Measurements from ENCODE around the gene RND3. TPM values are rescaled to one million over a fixed set of nuclear protein-coding genes. Genes with fewer than 3 reads are reported as not detected.

Gene RND3
- total RNA-seq, 1 experiment from 2014 or later = 45.3 TPM

DNA sequence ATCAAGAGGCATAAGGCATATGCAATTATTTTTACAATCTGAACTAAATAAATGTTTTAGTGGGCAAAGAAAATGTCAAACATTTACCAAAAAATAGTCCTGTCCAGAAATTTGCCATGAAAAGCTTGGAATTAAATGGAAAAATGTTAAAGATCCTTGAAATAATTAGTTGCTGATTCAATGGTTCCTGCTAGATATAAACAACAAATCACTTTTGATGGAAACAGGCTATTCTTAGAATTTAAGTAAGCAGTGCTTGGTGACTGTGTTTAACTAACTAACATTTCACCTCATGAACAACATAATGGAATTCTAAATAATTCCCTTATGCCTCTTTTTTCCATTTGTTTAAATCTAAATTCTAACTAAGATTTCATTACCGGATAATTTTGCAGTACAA lies 3.9 kb downstream of the RND3 start:
- H3K36me3 ChIP-seq (ENCODE audit: control insufficient read depth, insufficient read depth, low read length) = peaks cover 9% of the 10 kb centered on the region
- in situ Hi-C loops (cut with HindIII; ENCODE audit: low pct_unique_long_range_greater_than_20kb, low sequenced_read_pairs) (no loop called here), intact Hi-C loops (cut with micrococcal nuclease; ENCODE audit: unreplicated experiment) (loop anchor here (10.0 kb wide), 2 partner anchors 299 to 571 kb away; no protein-coding TSS in a partner anchor)
- CTCF ChIA-PET = no interaction called here
- peak overlapping the region; percentile 52; the same call in 1 of the 2 replicates for H3K27ac ChIP-seq (ENCODE audit: low read length)
- peaks cover 57% of the 10 kb centered on the region for H3K4me1 ChIP-seq (ENCODE audit: control insufficient read depth, insufficient read depth, low read length)
- no peak for ATAC-seq
- H3K4me3 ChIP-seq (ENCODE audit: low read depth in 2 of 2, low read length in 2 of 2) = peak overlapping the region; percentile 21 to 88; a peak in 2 of 4 replicates
- no peak for TF ChIP-seq TCF7L2 (IDR thresholded peaks at IDR 0.05; ENCODE audit: low read depth, low read length)
- TF ChIP-seq, protein P1, sequence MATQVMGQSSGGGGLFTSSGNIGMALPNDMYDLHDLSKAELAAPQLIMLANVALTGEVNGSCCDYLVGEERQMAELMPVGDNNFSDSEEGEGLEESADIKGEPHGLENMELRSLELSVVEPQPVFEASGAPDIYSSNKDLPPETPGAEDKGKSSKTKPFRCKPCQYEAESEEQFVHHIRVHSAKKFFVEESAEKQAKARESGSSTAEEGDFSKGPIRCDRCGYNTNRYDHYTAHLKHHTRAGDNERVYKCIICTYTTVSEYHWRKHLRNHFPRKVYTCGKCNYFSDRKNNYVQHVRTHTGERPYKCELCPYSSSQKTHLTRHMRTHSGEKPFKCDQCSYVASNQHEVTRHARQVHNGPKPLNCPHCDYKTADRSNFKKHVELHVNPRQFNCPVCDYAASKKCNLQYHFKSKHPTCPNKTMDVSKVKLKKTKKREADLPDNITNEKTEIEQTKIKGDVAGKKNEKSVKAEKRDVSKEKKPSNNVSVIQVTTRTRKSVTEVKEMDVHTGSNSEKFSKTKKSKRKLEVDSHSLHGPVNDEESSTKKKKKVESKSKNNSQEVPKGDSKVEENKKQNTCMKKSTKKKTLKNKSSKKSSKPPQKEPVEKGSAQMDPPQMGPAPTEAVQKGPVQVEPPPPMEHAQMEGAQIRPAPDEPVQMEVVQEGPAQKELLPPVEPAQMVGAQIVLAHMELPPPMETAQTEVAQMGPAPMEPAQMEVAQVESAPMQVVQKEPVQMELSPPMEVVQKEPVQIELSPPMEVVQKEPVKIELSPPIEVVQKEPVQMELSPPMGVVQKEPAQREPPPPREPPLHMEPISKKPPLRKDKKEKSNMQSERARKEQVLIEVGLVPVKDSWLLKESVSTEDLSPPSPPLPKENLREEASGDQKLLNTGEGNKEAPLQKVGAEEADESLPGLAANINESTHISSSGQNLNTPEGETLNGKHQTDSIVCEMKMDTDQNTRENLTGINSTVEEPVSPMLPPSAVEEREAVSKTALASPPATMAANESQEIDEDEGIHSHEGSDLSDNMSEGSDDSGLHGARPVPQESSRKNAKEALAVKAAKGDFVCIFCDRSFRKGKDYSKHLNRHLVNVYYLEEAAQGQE (IDR thresholded peaks at IDR 0.05; ENCODE audit: insufficient read depth in 1 of 2, low read depth in 2 of 2, low read length in 1 of 2) = no peak
- TF ChIP-seq SIN3A (IDR thresholded peaks at IDR 0.05; ENCODE audit: borderline replicate concordance, insufficient read depth, low read depth, low read length) = no peak
- TF ChIP-seq CTCF (IDR thresholded peaks at IDR 0.05) = no peak
- TF ChIP-seq POLR2AphosphoS5 (IDR thresholded peaks at IDR 0.05; ENCODE audit: low read depth, low read length) = no peak
- BruUV-seq (replicated peaks) = TSS peak; percentile 8
- POLR2A ChIA-PET = no interaction called here
- DNase-seq (ENCODE audit: low read depth, low spot score) = no peak
- no peaks in the 10 kb centered on the region for H3K27me3 ChIP-seq (ENCODE audit: control insufficient read depth, insufficient read depth, low read length)
- H3K9me3 ChIP-seq (ENCODE audit: control insufficient read depth, insufficient read depth, low read depth, low read length) = no peaks in the 10 kb centered on the region

- ChIA-PET POLR2A (no interaction called here), CTCF (no interaction called here)
- peaks cover 9% of the 10 kb centered on the region for H3K36me3 ChIP-seq (ENCODE audit: control insufficient read depth, insufficient read depth, low read length)
- H3K27me3 ChIP-seq (ENCODE audit: control insufficient read depth, insufficient read depth, low read length) = no peaks in the 10 kb centered on the region
- no peaks in the 10 kb centered on the region for H3K9me3 ChIP-seq (ENCODE audit: control insufficient read depth, insufficient read depth, low read depth, low read length)
- in situ Hi-C loops (cut with HindIII; ENCODE audit: low pct_unique_long_range_greater_than_20kb, low sequenced_read_pairs) (no loop called here), intact Hi-C loops (cut with micrococcal nuclease; ENCODE audit: unreplicated experiment) (loop anchor here (10.0 kb wide), 2 partner anchors 298 to 572 kb away; no protein-coding TSS in a partner anchor)
- BruUV-seq (replicated peaks) = no TSS peak
- H3K4me1 ChIP-seq (ENCODE audit: control insufficient read depth, insufficient read depth, low read length) = peaks cover 64% of the 10 kb centered on the region
- DNase-seq (ENCODE audit: low read depth, low spot score) = no peak
- no peak for TF ChIP-seq CTCF (IDR thresholded peaks at IDR 0.05)
- 0 out of 2 replicates have a peak, but pooled peaks have one; percentile 31 for TF ChIP-seq POLR2AphosphoS5 (IDR thresholded peaks at IDR 0.05; ENCODE audit: low read depth, low read length)
- H3K27ac ChIP-seq (ENCODE audit: low read length) = peak overlapping the region; percentile 52; the same call in 1 of the 2 replicates
- H3K4me3 ChIP-seq (ENCODE audit: low read depth in 2 of 2, low read length in 2 of 2) = peak overlapping the region; percentile 7 to 21; a peak in 2 of 4 replicates
- no peak for ATAC-seq
Measured at GRCh38 chr2:150482667-150483400, 4.6 kb downstream of the RND3 start.
